Ammon's horn (tissue), 1 donor: ENCODE measurements around the gene DACH2.

ENCODE experiments used
- DNase-seq: peaks from one replicate; pipeline ENCODE4 v3.0.0-alpha.2; 2016; ENCODE audit warnings: low spot score

Gene DACH2

GRCh38 chrX:86806786-86807185, 658.5 kb downstream of the DACH2 start:
- no peak for DNase-seq

- no peak for DNase-seq
These were observed 661.4 kb downstream of the DACH2 start for GRCh38 chrX:86809651-86810050.

GRCh38 chrX:86829786-86830185, 681.5 kb downstream of the DACH2 start:
- no peak for DNase-seq

GRCh38 chrX:86830685-86831084, 682.4 kb downstream of the DACH2 start:
- no peak for DNase-seq

- no peak for DNase-seq
These were observed 696.9 kb downstream of the DACH2 start for GRCh38 chrX:86845101-86845500.
